Fibroblast of the aortic adventitia (primary cell): ENCODE results near the gene DYNLT1. TPM values are rescaled to one million over a fixed set of nuclear protein-coding genes. Genes with fewer than 3 reads are reported as not detected.
"Not testable (repeated sequence)": the region's sequence is repeated elsewhere in the genome, so short reads cannot be mapped to it uniquely, and the experiment has no call there.

ENCODE experiments used
- DNase-seq: peaks from one replicate; pipeline ENCODE4 v3.0.0-alpha.2; 2010; ENCODE audit warnings: low read depth
- H3K4me3 ChIP-seq: 2 replicates; pipeline ENCODE4 v1.5.1; 2011; ENCODE audit warnings: low read depth, mild to moderate bottlenecking, control low read depth, low read length, moderate library complexity
- CTCF ChIP-seq: IDR thresholded peaks from 2 replicates; pipeline ENCODE4 v1.5.1; 2011; ENCODE audit warnings: mild to moderate bottlenecking, low read length, control low read depth, inconsistent platforms; ENCODE audit not compliant: insufficient read depth
- total RNA-seq: library from RNA; depleted of rRNA; stranded (reverse); fragments of >200 nt; gene quantifications from 2 replicates; pipeline ENCODE4 v1.2.3, GENCODE V29; 2012; ENCODE audit warnings: low replicate concordance

DYNLT1 gene
- total RNA-seq, 1 donor, result 138 TPM

GRCh38 chr6:158654498-158654897 is 10.0 kb upstream of the DYNLT1 start:
- TF ChIP-seq CTCF, result no peak
- peak; percentile 90 for DNase-seq
- no peak overlapping the region for H3K4me3 ChIP-seq

GRCh38 chr6:158653577-158654354 is 9.2 kb upstream of the DYNLT1 start:
- no peak for TF ChIP-seq CTCF
- DNase-seq, result no peak
- no peak overlapping the region for H3K4me3 ChIP-seq

GRCh38 chr6:158651981-158652737 is 7.6 kb upstream of the DYNLT1 start:
- not testable (repeated sequence) for DNase-seq

GRCh38 chr6:158649289-158650143 is 5.0 kb upstream of the DYNLT1 start, which contains the start of gene SYTL3:
SYTL3 (plus strand) TSS chr6:158650054; CDS start chr6:158663269, 13,215 bp downstream.
- DNase-seq, result peak; percentile 65
- no peak within 1 kb of the TSS for H3K4me3 ChIP-seq
- no peak for TF ChIP-seq CTCF

More at GRCh38 chr6:158651981-158652737, 7.6 kb upstream of the DYNLT1 start:
- H3K4me3 ChIP-seq, result not testable (repeated sequence)

- peak; percentile 94 for DNase-seq
- no peak overlapping the region for H3K4me3 ChIP-seq
- no peak for TF ChIP-seq CTCF
Measured at GRCh38 chr6:158648682-158649131, 4.2 kb upstream of the DYNLT1 start.

GRCh38 chr6:158647501-158647900 is 3.0 kb upstream of the DYNLT1 start:
- no peak for TF ChIP-seq CTCF
- no peak for DNase-seq
- H3K4me3 ChIP-seq, result no peak overlapping the region
